Measurements from ENCODE around the gene NFX1. TPM values are rescaled to one million over a fixed set of nuclear protein-coding genes. Genes with fewer than 3 reads are reported as not detected.

Gene NFX1
- total RNA-seq, 1 donor from 2014 or later: 13.0 TPM

GRCh38 chr9:33250458-33250995 is 39.8 kb upstream of the NFX1 start:
- Histone ChIP-seq H3K9ac (no peak overlapping the region), H3K79me2 (ENCODE audit: low read depth) (no peaks in the 10 kb centered on the region), H2AFZ (replicated peaks) (no peak overlapping the region), H3K9me3 (ENCODE audit: low read depth) (no peaks in the 10 kb centered on the region), H3K4me1 (no peaks in the 10 kb centered on the region), H3F3A (ENCODE audit: low read depth) (no peaks in the 10 kb centered on the region), H3K36me3 (no peaks in the 10 kb centered on the region), H3K27me3 (no peaks in the 10 kb centered on the region), H3K4me3 (no peak overlapping the region), H3K4me2 (no peak overlapping the region), H3K27ac (no peak overlapping the region), H4K20me1 (ENCODE audit: low read depth) (no peaks in the 10 kb centered on the region)
- Mint-ChIP-seq H3K4me1 (no peaks in the 10 kb centered on the region), H3K9me3 (no peaks in the 10 kb centered on the region), H3K36me3 (peaks cover 14% of the 10 kb centered on the region), H3K4me3 (no peak overlapping the region), H3K27me3 (ENCODE audit: insufficient read depth, low read depth) (no peaks in the 10 kb centered on the region), H3K27ac (no peak overlapping the region)
- TF ChIP-seq EZH2phosphoT487 (IDR thresholded peaks at IDR 0.05): no peak
- no peak for TF ChIP-seq EZH2 (IDR thresholded peaks at IDR 0.05)
- TF ChIP-seq CTCF (IDR thresholded peaks at IDR 0.05): no peak
- no peak for DNase-seq (ENCODE audit: low spot score)

- DNase-seq (ENCODE audit: low spot score): no peak
- Mint-ChIP-seq H3K36me3 (peaks cover 22% of the 10 kb centered on the region), H3K4me1 (no peaks in the 10 kb centered on the region), H3K27me3 (ENCODE audit: insufficient read depth, low read depth) (no peaks in the 10 kb centered on the region), H3K4me3 (no peak overlapping the region), H3K27ac (no peak overlapping the region), H3K9me3 (no peaks in the 10 kb centered on the region)
- Histone ChIP-seq H2AFZ (replicated peaks) (no peak overlapping the region), H3K36me3 (no peaks in the 10 kb centered on the region), H3K4me3 (no peak overlapping the region), H3K4me1 (no peaks in the 10 kb centered on the region), H3K4me2 (no peak overlapping the region), H3K27ac (no peak overlapping the region), H3K27me3 (no peaks in the 10 kb centered on the region), H3K9ac (no peak overlapping the region), H3K79me2 (ENCODE audit: low read depth) (no peaks in the 10 kb centered on the region), H3K9me3 (ENCODE audit: low read depth) (no peaks in the 10 kb centered on the region), H3F3A (ENCODE audit: low read depth) (no peaks in the 10 kb centered on the region), H4K20me1 (ENCODE audit: low read depth) (no peaks in the 10 kb centered on the region)
- no peak for TF ChIP-seq EZH2 (IDR thresholded peaks at IDR 0.05)
- TF ChIP-seq CTCF (IDR thresholded peaks at IDR 0.05): no peak
- no peak for TF ChIP-seq EZH2phosphoT487 (IDR thresholded peaks at IDR 0.05)
These were observed 36.1 kb upstream of the NFX1 start for GRCh38 chr9:33254211-33254610.

GRCh38 chr9:33255014-33255413 is 35.3 kb upstream of the NFX1 start:
- Histone ChIP-seq H3F3A (ENCODE audit: low read depth) (no peaks in the 10 kb centered on the region), H3K4me1 (no peaks in the 10 kb centered on the region), H3K27ac (no peak overlapping the region), H2AFZ (replicated peaks) (no peak overlapping the region), H3K9me3 (ENCODE audit: low read depth) (no peaks in the 10 kb centered on the region), H3K27me3 (no peaks in the 10 kb centered on the region), H3K9ac (no peak overlapping the region), H3K36me3 (no peaks in the 10 kb centered on the region), H3K79me2 (ENCODE audit: low read depth) (no peaks in the 10 kb centered on the region), H3K4me2 (no peak overlapping the region), H3K4me3 (no peak overlapping the region), H4K20me1 (ENCODE audit: low read depth) (no peaks in the 10 kb centered on the region)
- Mint-ChIP-seq H3K36me3 (peaks cover 24% of the 10 kb centered on the region), H3K9me3 (no peaks in the 10 kb centered on the region), H3K27me3 (ENCODE audit: insufficient read depth, low read depth) (no peaks in the 10 kb centered on the region), H3K4me1 (no peaks in the 10 kb centered on the region), H3K27ac (no peak overlapping the region), H3K4me3 (no peak overlapping the region)
- no peak for TF ChIP-seq EZH2 (IDR thresholded peaks at IDR 0.05)
- TF ChIP-seq EZH2phosphoT487 (IDR thresholded peaks at IDR 0.05): no peak
- TF ChIP-seq CTCF (IDR thresholded peaks at IDR 0.05): no peak
- no peak for DNase-seq (ENCODE audit: low spot score)
